ENCODE measurements around the gene IER3.
"Not testable (repeated sequence)": the region's sequence is repeated elsewhere in the genome, so short reads cannot be mapped to it uniquely, and the experiment has no call there.

IER3 gene

DNA sequence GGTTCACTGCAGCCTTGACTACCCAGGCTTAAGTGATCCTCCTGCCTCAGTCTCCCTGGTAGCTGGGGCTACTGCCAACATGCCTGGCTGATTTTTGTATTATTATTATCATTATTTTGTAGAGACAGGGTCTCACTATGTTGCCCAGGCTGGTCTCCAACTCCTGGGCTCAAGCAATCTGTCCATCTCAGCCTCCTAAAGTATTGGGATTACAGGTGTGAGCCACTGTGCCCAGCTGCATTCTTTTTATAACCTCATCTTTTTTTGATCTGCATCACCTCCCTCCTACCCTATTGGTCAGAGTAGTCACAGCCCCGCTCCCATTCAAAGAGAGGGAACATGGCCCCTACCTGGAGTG is 23.6 kb upstream of the IER3 start:
- DNase-seq: no peak

DNA sequence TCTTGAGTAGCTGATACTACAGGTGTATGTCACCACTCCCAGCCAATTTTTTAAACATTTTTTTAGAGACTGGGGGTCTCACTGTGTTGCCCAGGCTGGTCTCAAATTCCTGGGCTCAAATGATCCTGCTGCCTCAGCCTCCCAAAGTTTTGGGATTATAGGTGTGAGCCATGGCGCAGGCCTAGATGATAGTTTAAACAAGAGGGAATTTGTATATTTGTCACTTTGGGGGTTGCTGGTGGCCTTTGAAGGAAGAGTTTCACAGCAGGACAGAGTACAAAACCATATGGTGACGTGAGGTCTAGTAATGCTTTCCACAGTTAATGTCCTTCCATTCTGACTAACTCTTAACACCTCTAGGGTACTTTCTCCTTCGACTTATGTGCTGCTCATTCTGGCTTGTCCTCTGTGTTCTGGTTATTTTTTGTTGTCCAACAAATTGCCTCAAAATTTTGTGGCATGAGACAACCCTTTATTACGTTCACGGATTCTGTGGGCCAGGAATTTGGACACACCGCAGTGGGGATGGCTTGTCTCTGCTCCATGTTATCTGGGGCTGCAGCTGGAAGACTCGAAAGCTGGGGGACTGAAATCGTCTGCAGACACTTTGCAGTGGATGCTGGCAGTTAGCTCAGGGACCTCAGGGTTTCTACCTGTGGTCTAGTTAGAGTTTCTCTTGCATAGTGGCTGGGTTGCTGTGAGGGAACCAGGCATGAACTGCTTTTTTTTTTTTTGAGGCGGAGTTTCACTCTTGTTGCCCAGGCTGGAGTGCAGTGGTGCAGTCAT is 23.0 kb upstream of the IER3 start:
- no peak for DNase-seq

DNA sequence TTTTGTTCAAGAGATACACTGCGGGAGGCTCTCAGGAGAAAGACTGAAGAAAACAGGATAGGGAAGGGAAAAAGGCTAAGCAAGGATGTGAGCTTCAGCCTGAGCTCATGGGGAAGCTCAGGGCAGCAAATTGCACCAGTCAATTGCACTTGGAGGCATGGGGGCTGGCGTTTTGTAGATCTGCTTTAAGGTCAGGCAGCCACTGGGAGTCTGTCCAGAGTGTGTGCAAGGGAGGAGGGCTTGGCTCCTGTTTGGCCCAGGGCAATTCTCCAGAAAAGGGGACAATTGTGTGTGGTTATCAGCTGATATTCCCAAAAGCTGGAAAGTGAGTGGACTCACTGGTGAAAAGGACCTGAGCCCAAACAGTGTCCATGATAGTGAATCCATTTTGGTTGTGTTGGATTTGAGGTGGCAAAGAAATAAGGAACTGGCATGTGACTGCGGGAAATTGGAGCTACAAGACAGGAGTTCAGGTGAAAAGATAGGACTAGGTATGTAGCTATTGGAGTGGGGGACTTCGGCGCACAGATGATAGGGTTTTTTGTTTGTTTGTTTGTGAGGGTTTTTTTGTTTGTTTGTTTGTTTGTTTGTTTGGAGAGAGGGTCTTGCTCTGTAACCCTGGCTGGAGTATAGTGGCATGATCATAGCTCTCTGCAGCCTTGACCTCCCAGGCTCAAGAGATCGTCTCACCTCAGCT is 22.3 kb upstream of the IER3 start:
- no peak for DNase-seq

DNA sequence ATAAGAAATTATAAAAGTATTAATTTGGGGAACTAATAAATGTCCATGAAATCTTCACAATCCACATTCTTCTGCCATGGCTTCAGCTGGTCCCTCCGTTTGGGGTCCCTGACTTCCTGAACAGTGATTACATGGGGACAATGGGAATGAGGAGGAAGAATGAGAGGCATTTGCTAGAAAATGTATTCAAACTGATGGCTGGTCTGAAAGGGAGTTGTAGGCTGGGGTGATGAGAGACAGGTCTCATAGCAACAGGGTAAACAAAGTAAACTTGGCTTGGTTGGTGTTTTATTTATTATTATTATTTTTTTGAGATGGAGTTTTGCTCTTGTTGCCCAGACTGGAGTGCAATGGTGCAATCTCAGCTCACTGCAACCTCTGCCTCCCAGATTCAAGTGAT is 21.1 kb upstream of the IER3 start:
- not testable (repeated sequence) for DNase-seq

DNA sequence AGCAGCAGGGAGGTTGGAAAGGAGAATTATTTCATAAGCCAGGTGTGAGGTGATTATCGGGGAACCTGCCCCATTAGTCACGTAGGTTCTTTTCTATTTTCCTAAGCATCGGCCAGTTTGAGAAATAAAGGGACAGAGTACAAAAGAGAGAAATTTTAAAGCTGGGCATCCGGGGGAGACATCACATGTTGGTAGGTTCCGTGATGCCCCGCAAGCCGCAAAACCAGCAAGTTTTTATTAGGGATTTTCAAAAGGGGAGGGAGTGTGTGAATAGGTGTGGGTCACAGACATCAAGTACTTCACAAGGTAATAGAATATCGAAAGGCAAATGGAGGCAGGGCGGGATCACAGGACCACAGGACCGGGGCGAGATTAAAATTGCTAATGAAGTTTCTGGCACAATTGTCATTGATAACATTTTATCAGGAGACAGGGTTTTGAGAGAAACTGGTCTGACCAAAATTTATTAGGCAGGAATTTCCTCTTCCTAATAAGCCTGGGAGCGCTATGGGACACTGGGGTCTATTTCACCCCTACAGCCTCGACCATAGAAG is 20.2 kb upstream of the IER3 start:
- not testable (repeated sequence) for DNase-seq

DNA sequence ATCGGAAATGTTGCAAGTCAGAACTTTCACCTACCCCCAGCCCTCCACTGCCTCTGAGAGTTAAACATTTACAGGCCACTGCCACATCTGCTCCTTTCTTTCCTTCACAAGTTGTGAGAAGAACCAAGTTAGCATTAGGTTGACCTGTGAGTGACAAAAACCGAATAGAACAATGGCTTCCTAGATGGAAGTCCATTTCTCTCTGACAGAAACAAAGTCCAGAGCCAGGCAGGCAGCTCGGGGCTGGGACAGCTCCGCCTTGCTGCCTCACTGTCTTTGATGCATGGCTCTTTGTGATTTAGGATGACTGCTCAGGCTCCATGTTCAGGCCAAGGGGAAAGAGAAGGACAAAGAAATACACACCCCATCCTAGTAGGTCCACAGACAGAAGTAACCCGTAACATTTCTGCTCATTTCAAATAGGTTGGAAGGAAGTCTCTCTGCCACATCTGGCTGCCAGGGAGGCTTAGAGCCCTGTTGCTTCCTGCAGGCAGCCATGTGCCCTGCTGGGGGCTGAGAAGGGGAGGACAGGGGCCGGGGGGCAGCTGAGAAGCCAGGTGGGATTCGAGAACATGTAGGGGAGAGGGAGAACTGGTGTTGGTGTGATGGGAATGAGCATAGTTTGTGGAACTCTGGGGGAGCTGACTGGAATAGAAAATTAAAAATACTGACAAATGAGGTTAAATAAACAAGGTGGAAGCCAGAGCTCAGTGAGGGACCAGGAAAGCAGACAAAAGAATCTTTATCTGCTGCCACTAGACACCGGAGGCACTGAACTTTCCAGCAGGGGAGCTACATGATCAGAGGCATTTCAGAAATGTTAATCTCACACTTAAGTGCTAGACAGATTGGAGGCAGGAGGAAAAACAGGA is 19.5 kb upstream of the IER3 start:
- DNase-seq: no peak

DNA sequence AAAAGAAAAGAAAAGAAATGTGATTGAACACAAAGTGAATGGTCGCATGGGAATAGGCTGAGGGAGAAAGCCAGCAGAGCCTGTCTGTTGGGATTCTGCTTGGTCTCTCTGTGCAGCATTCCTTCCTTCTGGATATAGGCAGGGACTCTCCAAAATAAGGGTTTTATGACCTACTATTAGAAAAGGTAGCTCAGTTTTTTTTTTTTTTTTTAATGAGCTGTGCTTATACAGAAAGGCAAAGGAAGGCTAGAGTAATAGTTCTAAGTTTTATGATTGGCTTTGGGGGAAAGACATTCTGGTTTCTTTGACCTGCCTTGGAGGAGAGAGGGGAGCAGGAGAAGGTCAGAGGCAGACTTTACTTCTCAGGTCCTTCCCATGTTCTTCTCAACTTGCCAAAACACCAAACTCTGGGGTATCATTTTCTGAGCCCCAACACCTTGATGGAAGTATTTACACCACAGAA is 18.8 kb upstream of the IER3 start:
- no peak for DNase-seq

DNA sequence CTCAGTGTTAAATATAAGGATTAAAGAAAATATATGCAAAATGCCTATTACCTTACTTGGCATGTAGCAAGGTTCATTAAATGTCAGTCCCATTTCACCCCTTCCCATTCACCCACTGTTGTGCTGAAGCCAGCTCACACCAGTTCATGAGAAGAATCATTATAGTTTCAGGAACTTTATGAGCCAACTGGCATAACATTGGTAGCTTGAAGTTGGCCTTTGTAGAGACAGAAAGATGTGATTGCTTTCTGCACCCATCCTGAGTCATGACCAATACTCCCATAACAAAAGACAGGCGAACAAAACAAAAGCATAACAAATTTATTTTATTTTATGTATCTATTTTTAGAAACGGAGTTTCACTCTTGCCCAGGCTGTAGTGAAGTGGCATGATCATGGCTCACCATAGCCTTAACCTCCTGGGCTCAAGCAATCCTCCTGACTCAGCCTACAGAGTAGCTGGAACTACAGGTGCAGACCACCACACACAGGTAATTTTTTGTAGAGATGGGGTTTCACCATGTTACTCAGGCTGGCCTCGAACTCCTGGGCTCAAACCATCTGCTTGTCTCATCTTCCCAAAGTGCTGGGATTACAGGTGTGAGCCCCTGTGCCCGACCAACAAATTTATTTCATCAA is 17.6 kb upstream of the IER3 start:
- DNase-seq: no peak

DNA sequence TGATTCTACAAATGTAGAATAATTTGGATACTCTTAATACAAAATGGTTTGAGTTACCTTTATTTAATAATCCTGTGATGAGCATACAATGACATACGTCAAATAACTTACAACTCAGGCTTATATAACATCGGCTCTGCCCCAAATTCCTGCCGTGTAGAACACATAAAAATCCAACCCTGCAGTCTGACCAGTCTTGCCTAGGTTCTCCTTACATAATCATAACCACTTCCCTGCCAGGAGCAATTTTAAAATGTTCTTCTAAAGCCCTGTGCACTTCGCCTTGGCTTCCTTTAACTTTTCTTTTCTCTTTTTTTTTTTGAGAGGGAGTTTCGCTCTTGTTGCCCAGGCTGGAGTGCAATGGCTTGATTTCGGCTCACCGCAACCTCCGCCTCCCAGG is 16.2 kb upstream of the IER3 start:
- no peak for DNase-seq

DNA sequence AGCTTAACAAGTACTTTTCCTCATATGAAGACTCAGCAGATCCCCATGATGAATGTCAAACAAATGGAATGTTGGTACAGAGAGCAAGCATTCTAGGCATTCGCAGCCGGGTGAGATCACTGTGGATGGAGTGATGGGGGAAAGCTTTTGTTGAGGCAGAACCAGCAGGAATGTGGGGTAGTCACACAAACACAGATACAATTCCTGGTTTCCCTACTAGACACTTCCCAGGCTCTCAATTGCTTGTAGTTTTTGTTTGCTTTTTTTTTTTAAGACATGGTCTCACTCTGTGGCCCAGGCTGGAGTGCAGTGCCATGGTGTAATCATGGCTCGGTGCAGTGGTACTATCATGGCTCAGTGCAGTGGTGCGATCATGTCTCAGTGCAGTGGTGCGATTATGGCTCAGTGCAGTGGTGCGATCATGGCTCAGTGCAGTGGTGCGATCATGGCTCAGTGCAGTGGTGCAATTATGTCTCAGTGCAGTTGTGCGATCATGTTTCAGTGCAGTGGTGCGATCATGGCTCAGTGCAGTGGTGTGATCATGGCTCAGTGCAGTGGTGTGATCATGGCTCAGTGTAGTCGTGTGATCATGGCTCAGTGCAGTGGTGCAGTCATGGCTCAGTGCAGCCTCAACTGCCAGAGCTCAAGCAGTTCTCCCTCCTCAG is 15.4 kb upstream of the IER3 start:
- no peak for DNase-seq

DNA sequence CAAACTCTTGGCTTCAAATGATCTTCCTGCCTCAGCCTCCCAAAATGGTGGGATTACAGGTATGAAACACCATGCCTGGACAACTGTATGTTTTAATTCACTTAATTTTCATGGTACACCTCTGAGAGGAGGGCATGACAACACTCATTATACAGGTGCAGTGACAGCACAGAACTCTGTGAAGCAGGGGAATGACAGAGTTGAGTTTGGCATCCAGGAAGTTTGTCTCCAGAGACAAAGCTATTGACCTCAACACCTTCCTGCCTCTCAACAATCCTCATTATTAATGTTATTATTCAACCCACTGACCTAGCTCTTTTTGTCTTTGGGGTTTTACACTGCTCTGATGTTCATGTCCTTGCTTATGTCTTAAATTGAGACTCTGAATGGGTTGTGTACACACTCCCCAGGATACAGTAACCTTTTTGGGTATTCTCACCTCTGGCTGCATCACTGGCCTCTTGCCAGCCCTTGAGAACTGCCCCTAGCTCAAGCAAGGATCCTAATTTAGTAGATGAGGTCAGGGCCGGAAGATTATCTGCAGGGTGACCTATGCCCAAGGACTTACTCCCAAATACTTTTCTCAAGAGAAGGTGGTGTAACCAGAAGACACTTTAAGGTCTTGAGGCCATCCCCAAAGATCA is 13.0 kb upstream of the IER3 start:
- no peak for DNase-seq

DNA sequence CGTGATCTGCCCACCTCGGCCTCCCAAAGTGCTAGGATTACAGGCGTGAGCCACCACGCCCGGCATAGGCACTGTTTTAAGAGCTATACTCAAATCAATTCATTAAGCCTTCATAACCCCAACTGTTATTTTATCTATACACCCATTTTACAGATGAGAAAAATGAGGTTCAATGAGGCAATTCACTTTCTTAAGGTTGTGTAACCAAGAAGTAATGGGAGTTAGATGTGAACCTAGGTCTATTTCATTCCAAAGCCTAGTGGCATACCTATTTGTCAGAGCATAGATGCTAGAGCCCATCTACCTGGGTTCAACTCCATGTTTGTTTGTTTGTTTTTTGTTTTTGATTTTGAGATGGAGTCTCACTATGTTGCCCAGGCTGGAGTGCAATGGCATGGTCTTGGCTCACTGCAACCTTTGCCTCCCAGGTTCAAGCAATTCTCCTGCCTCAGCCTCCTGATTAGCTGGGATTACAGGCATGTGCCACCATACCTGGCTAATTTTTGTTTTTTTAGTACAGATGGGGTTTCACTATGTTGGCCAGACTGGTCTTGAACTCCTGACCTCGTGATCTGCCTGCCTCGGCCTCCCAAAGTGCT is 12.2 kb upstream of the IER3 start:
- not testable (repeated sequence) for DNase-seq

DNA sequence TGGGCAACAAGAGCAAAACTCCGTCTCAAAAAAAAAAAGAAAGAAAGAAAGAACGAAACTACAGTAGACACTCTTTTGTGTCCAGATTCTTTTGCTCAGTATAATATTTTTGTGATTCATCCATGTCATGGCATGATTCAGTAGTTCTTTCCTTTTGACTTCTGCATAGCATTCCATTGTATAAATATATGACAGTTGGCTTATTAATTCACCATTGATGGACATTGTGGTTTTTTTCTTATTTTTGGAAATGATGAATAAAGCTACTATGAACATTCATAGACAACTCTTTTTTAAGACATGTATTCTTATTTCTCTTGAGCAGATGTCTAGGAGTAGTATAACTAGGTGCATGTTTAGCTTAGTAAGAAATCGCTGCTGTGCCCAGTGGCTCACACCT is 10.3 kb upstream of the IER3 start:
- DNase-seq: no peak

DNA sequence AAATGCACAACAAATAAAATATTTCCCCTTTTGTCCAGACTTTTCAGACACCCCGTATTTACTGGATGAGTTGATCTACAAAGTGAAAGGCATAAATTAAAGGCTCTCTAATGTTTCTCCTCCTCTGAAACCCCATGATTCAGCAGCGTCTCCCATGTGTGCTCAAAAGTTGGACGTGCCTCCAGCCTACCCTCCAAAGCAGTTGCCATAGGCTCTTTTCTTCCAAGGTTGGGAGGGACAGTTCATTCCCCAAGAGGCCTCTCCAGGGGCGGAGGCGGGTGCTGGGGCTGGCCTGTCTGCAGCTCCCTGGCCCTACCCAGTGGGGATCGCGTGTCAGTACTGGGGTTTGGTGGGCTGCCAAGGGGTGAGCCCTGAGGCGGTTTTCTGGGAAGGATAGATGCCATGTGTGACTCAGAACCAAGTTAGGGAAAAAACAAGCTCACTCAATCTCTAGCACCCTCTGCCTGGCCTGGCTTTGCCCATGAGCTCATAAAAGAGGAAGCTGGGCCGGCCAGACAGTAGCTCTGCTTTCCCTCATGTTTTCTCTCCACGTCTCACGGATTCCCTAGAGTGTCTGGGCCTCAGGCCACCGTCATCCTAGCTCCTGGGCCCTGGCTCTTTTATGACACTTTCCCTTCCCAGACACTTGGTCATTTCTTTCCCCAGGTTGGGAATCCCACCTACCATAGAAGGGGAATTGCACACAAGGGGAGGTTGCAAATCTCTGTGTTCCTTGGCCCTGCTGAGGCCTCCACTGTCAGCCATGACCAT is 8.0 kb upstream of the IER3 start:
- DNase-seq: peak; percentile 98

DNA sequence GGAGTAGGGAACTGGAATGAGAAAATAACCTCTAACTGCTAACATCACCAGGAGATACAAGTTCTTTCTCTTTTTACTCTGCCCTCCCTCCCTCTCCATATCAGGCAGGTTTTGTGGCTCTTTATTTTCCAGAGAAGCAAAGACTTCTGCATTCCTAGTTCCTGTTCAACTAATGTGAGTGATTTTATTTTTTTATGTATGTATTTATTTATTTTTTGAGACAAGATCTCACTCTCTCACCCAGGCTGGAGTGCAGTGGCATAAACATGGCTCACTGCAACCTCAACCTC is 6.0 kb upstream of the IER3 start:
- DNase-seq: no peak

DNA sequence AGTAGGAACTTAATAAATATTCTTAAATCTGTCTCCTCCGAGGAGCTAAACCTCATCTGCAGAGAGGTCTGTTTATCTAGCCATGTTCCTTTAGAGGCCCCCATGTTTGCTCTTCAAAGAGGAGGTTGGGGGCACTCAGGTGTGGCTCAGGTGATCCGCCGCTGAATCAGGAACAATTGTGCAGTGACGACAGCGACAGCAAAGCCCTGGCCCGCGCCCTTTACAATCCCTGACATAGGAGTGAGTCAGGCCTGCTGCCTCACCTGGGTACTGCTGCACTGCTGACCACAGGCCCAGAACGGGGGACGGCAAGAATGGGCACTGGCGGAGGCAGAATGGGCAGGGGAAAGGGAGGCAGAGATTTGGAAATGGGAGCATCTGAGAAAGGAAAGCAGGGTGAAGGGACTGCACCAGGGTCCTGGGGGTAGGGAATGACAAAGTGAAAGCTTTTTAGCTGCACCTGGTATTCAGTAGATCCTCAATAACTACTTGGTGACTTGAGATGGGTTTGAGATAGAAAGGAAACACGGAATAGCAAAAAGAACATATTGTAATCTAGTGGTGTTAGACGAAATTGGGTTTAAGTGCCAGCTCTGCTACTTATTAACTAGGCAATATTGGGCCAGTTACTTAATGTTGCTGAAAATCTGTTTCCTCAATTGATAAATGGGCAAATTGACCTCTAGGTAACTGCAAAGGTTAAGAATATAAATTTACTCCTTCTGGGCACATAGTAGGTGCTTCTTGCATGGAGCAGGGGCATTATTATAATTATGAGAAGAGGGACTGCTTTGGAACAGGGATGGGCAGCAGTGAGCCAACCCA is 5.4 kb upstream of the IER3 start:
- DNase-seq: no peak

DNA sequence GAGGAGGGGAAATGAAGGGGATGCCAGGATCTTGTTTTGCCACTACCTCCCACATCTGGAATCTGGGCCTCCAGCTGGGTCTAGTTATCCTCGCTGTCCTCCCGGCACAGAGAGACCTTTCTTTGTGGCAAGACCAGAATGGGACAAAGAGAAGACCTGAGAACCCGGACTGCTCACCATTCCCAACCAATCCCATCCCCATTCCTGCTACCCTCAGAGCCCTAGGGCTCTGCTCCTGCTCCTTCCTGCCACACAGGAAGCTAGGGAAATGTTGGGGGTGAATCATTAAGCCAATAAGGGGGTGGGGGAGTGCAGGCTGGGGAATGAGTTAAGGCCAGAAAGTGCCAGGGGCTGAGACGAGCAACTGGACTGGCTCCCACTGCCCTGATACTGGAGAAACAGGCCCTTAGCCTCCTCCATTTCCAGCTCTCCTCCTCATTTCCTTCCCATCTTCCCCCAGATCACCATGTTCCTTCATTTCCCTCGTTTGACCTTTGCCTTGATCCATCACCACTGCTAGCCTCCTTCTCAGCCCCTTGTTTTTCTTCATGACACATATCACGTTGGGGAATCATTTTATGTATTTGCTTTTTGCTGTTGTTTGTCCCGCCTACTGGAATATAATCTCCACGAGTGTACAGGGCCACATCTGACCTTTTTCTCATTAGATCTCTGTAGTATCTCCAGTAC is 4.6 kb upstream of the IER3 start:
- DNase-seq: no peak

DNA sequence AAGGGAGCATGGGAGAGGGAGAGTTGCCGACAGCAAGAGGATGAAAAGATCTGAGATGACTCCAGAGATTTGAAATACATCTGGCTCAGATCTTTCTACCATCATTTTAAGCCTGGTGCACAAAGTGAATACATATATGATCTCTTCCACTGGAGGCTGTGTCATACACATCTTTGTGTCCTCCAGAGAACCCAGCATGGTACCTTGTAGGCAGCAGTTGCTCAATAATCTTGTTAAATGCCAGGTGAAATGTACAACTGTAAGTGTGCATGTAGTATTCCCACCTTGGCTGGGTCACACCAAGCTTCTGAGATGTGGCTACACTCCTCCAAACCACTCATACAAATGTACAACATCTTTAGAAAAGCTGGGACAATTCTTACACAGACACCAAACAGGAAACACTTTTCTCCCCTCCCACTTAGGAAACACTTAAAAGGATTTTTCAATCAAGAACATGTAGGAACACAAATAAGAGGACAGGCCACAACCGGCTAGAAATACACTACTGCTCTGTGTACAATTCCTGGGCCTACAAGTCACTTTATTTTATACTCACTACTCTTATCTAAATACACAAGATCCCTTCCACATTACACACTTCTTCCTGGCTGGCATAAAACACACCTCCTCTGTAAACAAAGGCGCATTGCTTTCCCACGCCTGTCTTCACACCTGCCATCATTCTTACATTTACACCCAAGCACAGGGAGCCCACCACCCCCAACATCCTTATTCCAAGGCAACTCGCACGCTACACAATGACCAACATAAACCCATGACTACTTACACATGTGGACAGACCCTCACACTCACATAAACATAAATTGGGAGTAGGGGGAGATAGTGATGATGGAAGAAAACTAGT is 3.8 kb upstream of the IER3 start:
- no peak for DNase-seq

All from GOT3 (cell line).